H9 (cell line): Measurements from ENCODE around the gene METRN. TPM values are rescaled to one million over a fixed set of nuclear protein-coding genes. Genes with fewer than 3 reads are reported as not detected.
A peak's percentile ranks its signal among the peaks of the same experiment; 100 is the strongest.

Experiments used
- DNase-seq: peaks from one replicate; pipeline ENCODE4 v3.0.0-alpha.2; 2017
- H2AFZ ChIP-seq: one replicate; pipeline ENCODE4 v1.6.1; 2013; ENCODE audit warnings: mild to moderate bottlenecking, low read length, control low read depth, moderate library complexity
- H2AK5ac ChIP-seq: 2 replicates; pipeline ENCODE4 v1.6.1; 2013; ENCODE audit warnings: low read length, control low read depth, mixed read lengths; ENCODE audit not compliant: insufficient read length
- H2BK120ac ChIP-seq: one replicate; pipeline ENCODE4 v1.6.1; 2013; ENCODE audit warnings: low read depth, mild to moderate bottlenecking, low read length, control low read depth, inconsistent platforms; ENCODE audit not compliant: poor library complexity, severe bottlenecking
- H2BK12ac ChIP-seq: 2 replicates; pipeline ENCODE4 v1.6.1; 2013; ENCODE audit warnings: low read length, control low read depth, mixed read lengths, low read depth; ENCODE audit not compliant: insufficient read length
- H2BK15ac ChIP-seq: 2 replicates; pipeline ENCODE4 v1.6.1; 2013; ENCODE audit warnings: low read depth, low read length, control low read depth
- H2BK20ac ChIP-seq: one replicate; pipeline ENCODE4 v1.6.1; 2013; ENCODE audit warnings: low read depth, mild to moderate bottlenecking, low read length, control low read depth, inconsistent platforms; ENCODE audit not compliant: poor library complexity, severe bottlenecking
- H2BK5ac ChIP-seq: 2 replicates; pipeline ENCODE4 v1.6.1; 2013; ENCODE audit warnings: low read length, control low read depth, mixed read lengths; ENCODE audit not compliant: insufficient read length
- H3K14ac ChIP-seq: 2 replicates; pipeline ENCODE4 v1.6.1; 2013; ENCODE audit warnings: low read length, control low read depth; ENCODE audit not compliant: insufficient read depth
- H3K18ac ChIP-seq: 2 replicates; pipeline ENCODE4 v1.6.1; 2013; ENCODE audit warnings: low read depth, mild to moderate bottlenecking, mixed read lengths, low read length, control low read depth; ENCODE audit not compliant: insufficient read length
- H3K23ac ChIP-seq: 2 replicates; pipeline ENCODE4 v1.6.1; 2013; ENCODE audit warnings: low read length, control low read depth, mixed read lengths, low read depth; ENCODE audit not compliant: insufficient read length
- H3K23me2 ChIP-seq: 2 replicates; pipeline ENCODE4 v1.6.1; 2013; ENCODE audit warnings: low read depth, mild to moderate bottlenecking, mixed read lengths, low read length, control low read depth; ENCODE audit not compliant: insufficient read length, poor library complexity, severe bottlenecking
- H3K27ac ChIP-seq: 2 replicates; pipeline ENCODE4 v1.5.1; 2013; ENCODE audit warnings: low read length, control low read depth, mixed read lengths, low read depth; ENCODE audit not compliant: insufficient read length
- H3K27me3 ChIP-seq: 2 replicates; pipeline ENCODE4 v1.6.1; 2013; ENCODE audit warnings: low read length, control low read depth, inconsistent platforms; ENCODE audit not compliant: insufficient read depth
- H3K4ac ChIP-seq: 2 replicates; pipeline ENCODE4 v1.6.1; 2013; ENCODE audit warnings: low read depth, mild to moderate bottlenecking, control low read depth, inconsistent platforms, low read length, moderate library complexity
- H3K4me1 ChIP-seq: 2 replicates; pipeline ENCODE4 v1.6.1; 2013; ENCODE audit warnings: low read length, control low read depth, inconsistent platforms; ENCODE audit not compliant: insufficient read depth
- H3K4me2 ChIP-seq: 2 replicates; pipeline ENCODE4 v1.6.1; 2013; ENCODE audit warnings: low read length, control low read depth, mixed read lengths; ENCODE audit not compliant: insufficient read length, insufficient read depth
- H3K56ac ChIP-seq: 2 replicates; pipeline ENCODE4 v1.6.1; 2013; ENCODE audit warnings: low read depth, mild to moderate bottlenecking, mixed read lengths, low read length, control low read depth; ENCODE audit not compliant: insufficient read length
- H3K79me1 ChIP-seq: 2 replicates; pipeline ENCODE4 v1.6.1; 2013; ENCODE audit warnings: low read depth, mild to moderate bottlenecking, moderate library complexity, low read length, control low read depth, inconsistent platforms; ENCODE audit not compliant: insufficient read depth, poor library complexity, severe bottlenecking
- H3K79me2 ChIP-seq: 2 replicates; pipeline ENCODE4 v1.6.1; 2013; ENCODE audit warnings: low read length, control low read depth, inconsistent platforms; ENCODE audit not compliant: insufficient read depth
- H3K9ac ChIP-seq: 2 replicates; pipeline ENCODE4 v1.6.1; 2013; ENCODE audit warnings: low read length, control low read depth, mixed read lengths; ENCODE audit not compliant: insufficient read length; ENCODE audit errors: extremely low read depth
- H3K9me3 ChIP-seq: one replicate; pipeline ENCODE4 v1.6.1; 2013; ENCODE audit warnings: low read depth, low read length, inconsistent platforms; ENCODE audit not compliant: control insufficient read depth
- H3T11ph ChIP-seq: one replicate; pipeline ENCODE4 v1.6.1; 2013; ENCODE audit warnings: mild to moderate bottlenecking, low read length, control low read depth, inconsistent platforms
- H4K20me1 ChIP-seq: one replicate; pipeline ENCODE4 v1.6.1; 2013; ENCODE audit not compliant: control insufficient read depth, insufficient read length, insufficient read depth
- H4K5ac ChIP-seq: 2 replicates; pipeline ENCODE4 v1.6.1; 2013; ENCODE audit warnings: low read depth, mild to moderate bottlenecking, mixed read lengths, low read length, control low read depth; ENCODE audit not compliant: insufficient read length
- H4K8ac ChIP-seq: replicated peaks from 2 replicates; pipeline ENCODE4 v1.6.1; 2013; ENCODE audit warnings: low read length, control low read depth, mixed read lengths, low read depth; ENCODE audit not compliant: insufficient read length
- H4K91ac ChIP-seq: 2 replicates; pipeline ENCODE4 v1.6.1; 2013; ENCODE audit warnings: low read depth, mild to moderate bottlenecking, moderate library complexity, mixed read lengths, low read length, control low read depth; ENCODE audit not compliant: insufficient read length
- H3K27ac Mint-ChIP-seq, 3 experiments: 2 replicates in 2 of 3; 3 replicates in 1 of 3; pipeline ENCODE4 v1.8.0; 2020 to 2021; ENCODE audit warnings: mixed read lengths in 3 of 3, mild to moderate bottlenecking in 1 of 3, moderate library complexity in 1 of 3
- H3K27me3 Mint-ChIP-seq: 2 replicates; pipeline ENCODE4 v1.8.0; 2021; ENCODE audit warnings: low read depth, mild to moderate bottlenecking, moderate library complexity, mixed read lengths
- H3K36me3 Mint-ChIP-seq, 3 experiments: 2 replicates in 2 of 3; 3 replicates in 1 of 3; pipeline ENCODE4 v1.8.0; 2020 to 2021; ENCODE audit warnings: low read depth in 3 of 3, mixed read lengths in 3 of 3; ENCODE audit not compliant: insufficient read depth in 1 of 3
- H3K4me1 Mint-ChIP-seq, 2 experiments: 2 replicates each; pipeline ENCODE4 v1.8.0; 2020; ENCODE audit warnings: mixed read lengths in 2 of 2
- H3K4me3 Mint-ChIP-seq, 2 experiments: 2 replicates in 1 of 2; 3 replicates in 1 of 2; pipeline ENCODE4 v1.8.0; 2020 to 2021; ENCODE audit warnings: mild to moderate bottlenecking in 2 of 2, mixed read lengths in 2 of 2, moderate library complexity in 1 of 2
- H3K9me3 Mint-ChIP-seq, 2 experiments: 2 replicates in 1 of 2; 3 replicates in 1 of 2; pipeline ENCODE4 v1.8.0; 2020; ENCODE audit warnings: mild to moderate bottlenecking in 2 of 2, mixed read lengths in 2 of 2, moderate library complexity in 1 of 2
- WGBS: extraction: QIAGEN DNeasy Blood & Tissue Kit; methylation state at CpG from one replicate; pipeline ENCODE4 v1.1.7; 2013; ENCODE audit warnings: missing lambda C conversion rate, low lambda C conversion rate, mixed read lengths; ENCODE audit not compliant: insufficient read length; ENCODE audit errors: extremely low coverage; 5-methylcytosine and 5-hydroxymethylcytosine counted together
- total RNA-seq: library from RNA; stranded (reverse); gene quantifications from 2 replicates; pipeline ENCODE4 v1.2.1, GENCODE V29; 2021
- TF ChIP-seq, protein P1 (sequence below): fragments of 200-600 bp; sonication (generic); conservative IDR thresholded peaks from 3 replicates; pipeline ENCODE4 v1.8.0; 2021; ENCODE audit warnings: antibody characterized with exemption, mild to moderate bottlenecking

METRN gene
- total RNA-seq, 1 experiment from 2014 or later = 26.2 TPM

DNA sequence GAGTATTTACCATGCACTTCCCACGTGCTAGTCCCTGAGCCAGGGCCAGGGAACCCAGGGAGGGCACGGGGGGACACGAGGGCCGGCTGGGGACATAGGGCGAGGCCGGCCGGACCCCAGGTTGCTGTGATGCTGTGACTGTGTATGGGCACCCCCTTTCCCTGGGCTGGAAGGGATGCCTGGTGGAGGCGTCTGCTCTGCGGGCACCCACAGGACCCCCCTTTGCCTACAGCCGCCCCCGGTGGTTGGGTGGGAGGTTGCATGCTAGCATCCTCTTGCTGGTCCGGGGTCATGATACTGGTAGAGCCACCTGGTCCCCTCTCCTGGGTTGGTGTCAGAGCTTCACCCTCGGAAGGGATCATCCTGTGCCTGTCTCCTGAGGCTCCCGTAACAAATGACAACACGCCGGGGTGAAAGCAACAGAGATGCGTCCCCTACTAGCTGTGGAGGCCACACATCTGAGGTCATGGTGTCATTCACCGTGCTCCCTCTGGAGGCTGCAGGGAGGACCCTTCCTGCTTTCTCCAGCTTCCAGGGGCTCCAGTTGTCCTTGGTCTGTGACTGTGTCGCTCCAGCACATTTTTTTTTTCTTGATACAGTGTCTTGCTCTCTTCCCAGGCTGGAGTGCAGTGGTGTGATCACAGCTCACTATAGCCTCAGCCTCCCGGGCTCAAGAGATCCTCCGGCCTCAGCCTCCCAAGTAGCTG, 29.0 kb downstream of the METRN start:
- TF ChIP-seq, protein P1, sequence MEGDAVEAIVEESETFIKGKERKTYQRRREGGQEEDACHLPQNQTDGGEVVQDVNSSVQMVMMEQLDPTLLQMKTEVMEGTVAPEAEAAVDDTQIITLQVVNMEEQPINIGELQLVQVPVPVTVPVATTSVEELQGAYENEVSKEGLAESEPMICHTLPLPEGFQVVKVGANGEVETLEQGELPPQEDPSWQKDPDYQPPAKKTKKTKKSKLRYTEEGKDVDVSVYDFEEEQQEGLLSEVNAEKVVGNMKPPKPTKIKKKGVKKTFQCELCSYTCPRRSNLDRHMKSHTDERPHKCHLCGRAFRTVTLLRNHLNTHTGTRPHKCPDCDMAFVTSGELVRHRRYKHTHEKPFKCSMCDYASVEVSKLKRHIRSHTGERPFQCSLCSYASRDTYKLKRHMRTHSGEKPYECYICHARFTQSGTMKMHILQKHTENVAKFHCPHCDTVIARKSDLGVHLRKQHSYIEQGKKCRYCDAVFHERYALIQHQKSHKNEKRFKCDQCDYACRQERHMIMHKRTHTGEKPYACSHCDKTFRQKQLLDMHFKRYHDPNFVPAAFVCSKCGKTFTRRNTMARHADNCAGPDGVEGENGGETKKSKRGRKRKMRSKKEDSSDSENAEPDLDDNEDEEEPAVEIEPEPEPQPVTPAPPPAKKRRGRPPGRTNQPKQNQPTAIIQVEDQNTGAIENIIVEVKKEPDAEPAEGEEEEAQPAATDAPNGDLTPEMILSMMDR = peak; percentile 62
- no peak overlapping the region for H2BK12ac ChIP-seq
- H3K23ac ChIP-seq = no peak overlapping the region
- H3K27me3 ChIP-seq = no peaks in the 10 kb centered on the region
- H2AK5ac ChIP-seq = no peak overlapping the region
- no peak overlapping the region for H2BK120ac ChIP-seq
- no peak for DNase-seq
- Mint-ChIP-seq H3K27ac (no peak overlapping the region), H3K36me3 (peaks cover 0 to 5% (median 0%) of the 10 kb centered on the region in 3 experiments; a peak in 1 of 7 replicates), H3K4me1 (peaks cover 5 to 7% of the 10 kb centered on the region in 2 experiments), H3K27me3 (no peaks in the 10 kb centered on the region), H3K9me3 (no peaks in the 10 kb centered on the region), H3K4me3 (no peak overlapping the region; a peak in 1 of 5 replicates)
- no CpG with 5 or more reads among the region's 21 CpGs for WGBS
- H3K18ac ChIP-seq = no peak overlapping the region
- no peaks in the 10 kb centered on the region for H3K79me1 ChIP-seq
- H2BK5ac ChIP-seq = no peak overlapping the region
- no peak overlapping the region for H3K27ac ChIP-seq
- H4K20me1 ChIP-seq = no peaks in the 10 kb centered on the region
- no peak overlapping the region for H4K91ac ChIP-seq
- no peak overlapping the region for H2AFZ ChIP-seq
- no peak overlapping the region for H4K5ac ChIP-seq
- H3K9me3 ChIP-seq = no peaks in the 10 kb centered on the region
- no peak overlapping the region for H4K8ac ChIP-seq
- no peak overlapping the region for H3T11ph ChIP-seq
- no peak overlapping the region for H3K14ac ChIP-seq
- H3K4ac ChIP-seq = no peak overlapping the region
- no peak overlapping the region for H3K4me2 ChIP-seq
- no peak overlapping the region for H3K56ac ChIP-seq
- H3K4me1 ChIP-seq = peaks cover 2% of the 10 kb centered on the region; the same call in 1 of the 2 replicates
- peaks cover 10% of the 10 kb centered on the region for H3K23me2 ChIP-seq
- no peak overlapping the region for H2BK20ac ChIP-seq
- no peak overlapping the region for H2BK15ac ChIP-seq
- H3K9ac ChIP-seq = no peak overlapping the region
- no peaks in the 10 kb centered on the region for H3K79me2 ChIP-seq
